GM21390 (cell line): Measurements from ENCODE around the gene CASP4.
"Not testable (repeated sequence)": the region's sequence is repeated elsewhere in the genome, so short reads cannot be mapped to it uniquely, and the experiment has no call there.

Experiments
- ATAC-seq: cut with Tn5 transposase; IDR thresholded peaks from one replicate; pipeline ENCODE4 v1.9.1; 2021; ENCODE audit not compliant: unreplicated experiment

The CASP4 gene

DNA sequence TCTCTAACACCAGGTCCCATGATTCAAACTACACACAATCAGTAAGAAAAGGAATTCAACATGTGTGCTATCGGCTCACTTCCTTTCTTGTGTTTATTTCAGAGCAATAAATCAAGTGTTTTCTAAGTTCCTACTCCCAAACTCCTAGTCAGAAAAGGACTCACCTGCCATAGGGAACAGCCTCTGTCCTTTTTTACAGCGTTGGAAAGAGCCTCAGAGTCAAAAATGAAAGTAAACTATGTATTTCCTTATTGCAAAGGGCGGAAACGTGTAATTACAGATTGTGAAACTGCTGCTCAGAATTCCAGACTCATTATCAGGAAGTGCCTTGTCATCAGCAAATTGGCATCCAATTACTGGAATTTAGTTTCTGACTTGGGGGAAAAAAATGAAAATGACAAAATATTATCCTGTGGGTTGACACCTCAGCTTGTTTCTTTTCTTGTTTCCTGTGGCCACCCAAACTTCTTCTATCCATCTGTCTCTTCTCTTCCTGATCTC is at the start of gene CASP4:
Gene CASP4, minus strand, starts transcription at position 220 of the 501 bp plus-strand sequence. Its CDS starts 49 bp downstream, at position 171.
- peak; percentile 93 for ATAC-seq

- no peak for ATAC-seq
Measured at GRCh38 chr11:105007463-105007862, 39.1 kb upstream of the CASP4 start.

DNA sequence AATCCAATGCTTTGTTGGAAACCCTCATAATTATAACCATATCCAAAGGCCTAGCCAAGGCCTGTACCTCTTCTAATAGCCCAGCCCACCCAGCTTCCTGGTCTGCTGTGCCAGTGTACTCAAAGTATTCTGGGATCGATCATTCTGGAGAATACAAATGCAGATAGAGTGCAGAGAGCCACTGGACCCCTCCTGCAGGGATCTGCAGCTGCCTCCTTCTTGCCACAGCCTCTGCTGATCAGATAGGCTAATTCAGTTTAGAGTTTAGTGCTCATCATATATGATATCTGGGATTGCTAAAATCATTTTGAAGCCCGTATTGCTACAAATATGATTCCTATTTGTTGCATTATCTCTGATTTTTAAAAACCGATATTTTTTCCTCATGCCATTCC is 37.1 kb upstream of the CASP4 start:
- ATAC-seq: no peak

- no peak for ATAC-seq
Measured at GRCh38 chr11:105004021-105004420, 35.6 kb upstream of the CASP4 start.

DNA sequence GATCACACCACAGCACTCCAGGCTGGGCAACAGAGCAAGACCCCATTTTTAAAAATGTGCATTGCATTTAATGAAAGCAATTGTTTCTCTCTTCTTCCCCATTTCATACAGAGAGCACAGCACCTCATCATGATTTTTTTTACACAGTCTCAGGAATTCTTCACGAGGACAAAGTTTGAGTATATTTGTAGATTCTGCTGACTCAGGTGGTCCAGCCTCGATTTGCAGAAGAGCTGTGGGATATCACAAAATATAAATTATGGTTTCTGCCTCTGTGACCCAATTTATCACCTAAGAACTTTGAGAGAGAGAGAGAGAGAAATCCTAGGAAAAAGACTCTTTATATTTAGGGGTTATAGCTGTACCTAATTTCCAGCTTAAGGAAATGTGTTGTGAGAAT is 34.8 kb upstream of the CASP4 start:
- no peak for ATAC-seq

GRCh38 chr11:105000797-105001196 is 32.4 kb upstream of the CASP4 start:
- peak; percentile 91 for ATAC-seq

GRCh38 chr11:105000167-105000566 is 31.8 kb upstream of the CASP4 start:
- no peak for ATAC-seq

DNA sequence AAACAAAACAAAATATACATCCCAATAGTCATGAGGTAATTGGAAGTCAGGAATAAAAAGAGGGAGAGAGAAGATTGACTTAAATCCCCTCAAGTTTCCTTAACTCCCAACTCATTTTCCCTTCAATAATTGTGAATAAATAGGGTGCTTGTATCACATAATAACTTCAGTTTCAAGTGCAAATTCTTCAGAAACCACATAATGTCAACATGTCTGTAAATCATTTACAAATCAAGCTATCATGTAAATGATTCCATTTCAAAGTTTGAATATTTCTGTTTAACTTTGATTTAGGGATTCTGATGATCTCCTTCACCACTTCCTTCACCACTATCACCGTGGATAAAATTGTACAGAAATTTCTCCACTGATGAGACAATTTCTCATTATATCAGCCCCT is 31.3 kb upstream of the CASP4 start:
- ATAC-seq: no peak

DNA sequence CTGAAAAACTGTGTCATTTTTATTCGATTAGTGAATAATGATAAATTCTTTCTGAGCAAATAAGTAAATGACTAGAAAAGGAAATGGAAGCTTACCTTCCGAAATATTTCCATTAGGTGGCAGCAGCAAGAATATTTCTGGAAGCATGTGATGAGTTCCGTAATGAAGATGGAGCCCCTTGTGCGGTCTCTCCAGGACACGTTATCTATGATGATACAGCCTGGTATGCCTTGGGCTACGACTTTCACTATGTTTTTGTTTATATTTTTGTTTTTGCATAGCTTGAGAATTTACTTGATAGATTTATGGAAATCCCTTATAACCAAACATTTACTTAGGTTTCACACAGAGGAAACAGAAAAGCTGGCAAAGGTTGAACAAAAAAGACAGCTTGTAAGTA is 28.9 kb upstream of the CASP4 start:
- ATAC-seq: no peak

DNA sequence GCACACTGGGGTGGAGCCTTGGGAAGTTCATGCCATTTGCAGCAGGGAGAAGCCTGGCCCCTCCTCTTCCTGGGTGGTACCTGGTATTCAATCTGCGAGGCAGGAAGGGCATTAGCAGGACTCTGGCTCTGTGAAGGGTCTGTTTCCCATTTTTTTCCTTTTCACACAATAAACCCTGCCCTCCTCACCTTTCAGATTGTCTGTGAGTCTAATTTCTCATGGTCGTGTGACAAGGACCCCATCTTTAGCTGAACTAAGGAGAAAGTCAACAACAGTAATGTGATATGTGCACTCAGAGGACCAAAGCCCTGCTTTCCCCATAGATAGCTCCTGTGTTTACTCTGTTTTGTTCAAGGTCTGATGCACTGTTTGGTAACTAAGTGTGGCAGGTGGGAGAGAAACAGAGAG is 26.6 kb upstream of the CASP4 start:
- no peak for ATAC-seq

DNA sequence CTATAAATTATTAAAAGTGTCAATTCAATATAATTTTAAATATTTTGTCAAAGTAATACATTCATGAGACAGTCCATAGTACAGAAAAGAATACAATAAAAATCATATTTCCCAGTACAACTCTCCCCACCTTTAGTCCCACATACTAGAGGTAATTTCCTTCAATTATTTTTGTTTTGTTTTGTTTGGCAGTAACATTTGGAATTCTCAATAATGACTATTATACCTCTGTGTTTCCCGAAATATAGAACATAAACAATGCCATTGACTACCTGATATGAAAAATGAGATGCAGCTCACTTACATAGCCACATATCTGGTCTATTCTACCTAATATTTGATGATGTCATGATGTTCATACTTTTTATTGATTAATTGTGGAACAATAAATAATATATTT is 24.4 kb upstream of the CASP4 start:
- no peak for ATAC-seq

DNA sequence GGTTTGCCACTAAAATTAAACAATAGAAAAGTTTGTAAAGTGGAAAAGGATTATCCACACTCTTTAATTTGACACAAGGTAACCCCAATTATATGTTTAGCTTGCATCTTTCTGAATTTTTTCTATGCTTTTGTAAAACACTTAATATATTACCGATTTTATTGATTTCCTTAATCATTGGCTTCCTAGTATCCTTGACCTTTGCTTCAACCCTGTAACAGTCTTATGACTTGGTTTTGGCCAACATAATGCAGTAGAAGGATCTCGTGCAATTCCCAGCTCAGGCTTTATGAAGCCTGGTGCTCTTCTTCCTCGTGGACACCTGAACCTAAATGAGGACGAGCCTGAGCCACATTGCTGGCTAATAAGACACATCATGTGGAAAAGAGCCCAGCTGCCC is 23.6 kb upstream of the CASP4 start:
- ATAC-seq: no peak

DNA sequence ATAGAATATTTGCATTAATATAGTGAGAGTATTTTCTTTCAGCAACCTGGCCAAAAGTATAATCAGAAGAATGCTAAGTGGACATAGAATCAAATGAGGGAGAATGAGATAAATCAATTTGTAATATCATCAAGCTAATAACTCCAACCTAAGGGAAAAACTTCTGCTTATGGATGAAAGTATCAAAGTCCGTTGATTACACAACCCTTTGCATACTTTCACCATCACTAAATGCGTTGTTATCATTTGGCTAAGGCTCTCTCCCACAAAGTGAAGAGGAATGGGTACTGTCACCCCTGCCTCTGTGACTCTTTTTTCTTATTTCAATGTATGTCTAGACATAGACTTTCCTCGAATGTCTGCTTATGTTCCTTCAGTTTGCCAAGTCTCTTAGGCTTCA is 16.4 kb upstream of the CASP4 start:
- ATAC-seq: no peak

GRCh38 chr11:104979839-104980238 is 11.5 kb upstream of the CASP4 start:
- no peak for ATAC-seq

DNA sequence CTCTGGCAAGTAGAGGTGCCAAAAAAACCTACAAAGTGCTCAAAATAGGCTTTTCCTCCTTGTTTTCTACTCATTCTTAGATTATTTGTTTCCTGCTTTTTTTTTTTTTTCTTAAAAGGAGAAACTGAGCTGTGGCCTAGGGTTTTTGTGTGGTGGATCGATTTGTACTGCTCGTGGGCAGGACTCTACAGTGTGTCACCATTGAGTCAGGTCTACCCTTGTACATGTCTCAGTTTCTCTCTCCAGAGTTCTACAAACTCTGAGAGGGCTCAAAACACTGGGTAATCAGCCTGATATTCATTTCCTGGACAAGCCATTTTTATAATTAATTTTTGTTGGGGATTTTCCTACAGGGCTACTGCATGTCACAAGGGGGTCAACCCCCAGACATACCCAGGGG is 5.2 kb upstream of the CASP4 start:
- no peak for ATAC-seq

DNA sequence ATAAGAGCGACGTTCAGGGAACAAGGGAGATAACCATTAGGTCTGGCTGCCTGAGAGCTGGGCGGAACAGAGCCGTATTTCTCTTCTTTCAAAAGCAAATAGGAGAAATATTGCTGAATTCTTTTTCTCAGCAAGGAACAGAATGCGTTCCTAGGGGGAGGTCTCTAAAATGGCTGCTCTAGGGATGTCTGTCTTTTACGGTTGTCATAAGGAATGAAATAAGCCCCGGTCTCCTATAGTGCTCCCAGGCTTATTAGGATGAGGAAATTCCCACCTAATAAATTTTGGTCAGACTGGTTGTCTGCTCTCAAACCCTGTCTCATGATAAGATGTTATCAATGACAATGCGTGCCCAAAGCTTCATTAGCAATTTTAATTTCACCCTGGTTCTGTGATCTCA is 4.5 kb upstream of the CASP4 start:
- not testable (repeated sequence) for ATAC-seq

DNA sequence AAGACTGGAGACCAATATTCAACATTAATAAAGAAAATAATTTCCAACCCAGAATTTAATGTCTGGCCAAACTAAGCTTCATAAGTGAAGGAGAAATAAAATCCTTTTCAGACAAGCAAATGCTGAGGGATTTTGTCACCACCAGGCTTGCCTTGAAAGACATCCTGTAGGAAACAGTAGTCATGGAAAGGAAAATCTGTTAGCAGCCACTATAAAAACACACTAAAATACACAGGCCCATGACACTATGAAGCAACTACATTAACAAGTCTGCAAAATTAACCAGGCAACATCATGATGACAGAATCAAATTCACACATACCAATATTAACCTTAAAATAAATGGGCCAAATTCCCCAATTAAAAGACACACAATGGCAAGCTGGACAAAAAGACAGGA is 2.4 kb upstream of the CASP4 start:
- no peak for ATAC-seq

DNA sequence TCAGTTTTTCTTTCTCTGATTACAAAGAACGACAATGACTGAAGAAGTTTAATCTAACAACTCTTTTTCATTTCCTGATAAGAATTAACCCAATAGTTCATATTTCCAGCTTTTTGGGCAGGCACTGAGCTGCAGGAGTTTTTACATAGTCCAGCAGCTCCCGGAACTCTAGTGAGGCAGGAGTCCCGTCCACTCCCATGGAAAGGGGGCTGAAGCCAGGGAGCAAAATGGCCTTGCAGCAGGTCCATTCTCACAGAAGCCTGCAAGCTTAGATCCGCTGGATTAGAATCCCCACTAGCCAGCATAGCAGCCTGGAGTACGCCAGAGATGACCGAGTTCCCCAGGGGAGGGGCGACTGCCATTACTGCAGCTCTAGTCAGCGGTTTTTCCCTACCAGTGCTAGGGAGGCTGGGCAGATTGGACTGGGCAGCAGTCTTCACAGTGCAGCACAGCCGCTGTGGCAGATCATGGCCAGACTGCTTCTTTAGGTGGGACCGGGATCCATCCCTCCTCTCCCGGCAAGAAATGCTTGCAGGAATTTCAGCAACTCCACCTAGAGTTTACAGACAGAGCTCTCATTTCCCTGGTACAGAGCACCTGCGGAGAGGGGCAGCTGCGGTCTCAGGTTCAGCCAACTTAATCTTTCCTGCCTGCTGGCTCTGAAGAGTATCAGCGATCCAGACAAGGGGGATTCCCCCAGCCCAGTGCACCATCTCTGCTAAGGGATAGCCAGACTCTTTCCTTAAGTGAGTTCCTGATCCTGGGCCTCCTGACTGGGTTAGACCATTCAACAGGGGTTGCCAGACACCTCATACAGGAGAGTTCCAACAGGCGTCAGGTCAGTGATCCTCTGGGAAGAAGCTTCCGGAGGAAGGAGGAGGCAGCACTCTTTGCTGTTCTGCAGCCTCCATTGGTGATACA is 742 bp upstream of the CASP4 start:
- no peak for ATAC-seq

- peak; percentile 14 for ATAC-seq
Measured at GRCh38 chr11:104967534-104968354, 630 bp downstream of the CASP4 start.

DNA sequence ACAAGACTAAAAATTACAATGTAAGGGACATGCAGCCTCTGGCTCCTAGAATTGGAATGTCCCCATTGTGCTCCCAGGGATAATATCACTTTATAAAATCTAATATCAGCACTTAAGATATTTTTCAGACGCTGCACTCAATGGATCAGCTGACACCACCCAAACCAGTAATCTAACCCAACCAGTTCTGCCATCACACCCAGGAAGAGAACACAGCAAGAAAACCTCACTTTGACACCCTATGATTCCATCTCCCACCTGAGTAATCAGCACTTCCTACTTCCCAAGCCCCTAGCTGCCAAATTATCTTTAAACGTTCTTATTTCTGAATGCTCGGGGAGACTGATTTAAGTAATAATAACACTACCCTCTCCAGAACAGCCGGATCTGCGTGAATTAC is 2.6 kb downstream of the CASP4 start:
- no peak for ATAC-seq

GRCh38 chr11:104964247-104964646 is 4.1 kb downstream of the CASP4 start:
- ATAC-seq: no peak

DNA sequence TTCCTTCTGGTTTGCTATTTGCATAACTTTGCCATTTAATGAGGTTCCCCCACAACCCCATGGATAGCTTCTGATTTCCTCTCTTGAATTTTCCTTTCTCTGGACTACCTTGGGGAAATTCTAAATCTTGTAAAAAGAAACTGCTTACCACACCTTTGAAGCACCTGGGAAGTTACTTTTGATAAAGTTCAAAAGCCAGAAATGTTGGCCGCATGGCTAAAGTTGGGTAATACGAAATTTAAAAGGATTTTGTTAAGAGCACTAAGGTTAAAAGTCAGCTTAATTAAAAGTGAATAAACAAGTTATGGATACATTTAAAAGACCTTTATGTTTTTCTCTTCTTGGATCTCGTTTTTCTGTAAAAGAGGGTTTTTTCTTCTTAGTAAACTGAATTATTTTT is 5.5 kb downstream of the CASP4 start:
- ATAC-seq: no peak
